IMR-90 (cell line): ENCODE measurements around the gene HERC6. TPM values are rescaled to one million over a fixed set of nuclear protein-coding genes. Genes with fewer than 3 reads are reported as not detected.

Experiments
- ATAC-seq: fragments of 200-7000 bp; cut with Tn5 transposase; 2 replicates; pipeline ENCODE4 v1.9.1; 2020; ENCODE audit warnings: low read depth, mild to moderate bottlenecking, moderate library complexity
- BruUV-seq: library from RNA; stranded (reverse); fragments of 400-500 nt; replicated peaks from 2 replicates; lab custom pipeline; 2021; lab: Mats Ljungman, UMichigan
- CTCF ChIA-PET: fragments of 300-600 bp; formaldehyde crosslinking; extraction: SDS; loops from one replicate; lab custom pipeline; 2021; ENCODE audit warnings: antibody characterized with exemption; lab: Yijun Ruan, JAX
- POLR2A ChIA-PET: fragments of 300-600 bp; sonication (Branson Sonifier 250); formaldehyde crosslinking; loops from one replicate; lab custom pipeline; 2022; ENCODE audit warnings: antibody characterized with exemption; ENCODE audit not compliant: unreplicated experiment; lab: Charles Lee
- DNase-seq: peaks from one replicate; pipeline ENCODE4 v3.0.0; 2013
- H2AFZ ChIP-seq: replicated peaks from 2 replicates; pipeline ENCODE3; 2013; ENCODE audit warnings: low read length, mild to moderate bottlenecking; ENCODE audit not compliant: poor library complexity
- H2AK5ac ChIP-seq: 2 replicates; pipeline ENCODE4 v1.6.1; 2013; ENCODE audit warnings: low read depth, low read length, inconsistent platforms
- H2AK9ac ChIP-seq: replicated peaks from 2 replicates; pipeline ENCODE3; 2013; ENCODE audit warnings: mild to moderate bottlenecking, low read depth, low read length, moderate library complexity; ENCODE audit not compliant: poor library complexity
- H2BK120ac ChIP-seq: 2 replicates; pipeline ENCODE4 v1.6.1; 2013; ENCODE audit warnings: low read depth, low read length, inconsistent platforms
- H2BK15ac ChIP-seq: 3 replicates; pipeline ENCODE4 v1.6.1; 2013; ENCODE audit warnings: low read depth, low read length, inconsistent platforms
- H2BK20ac ChIP-seq: 2 replicates; pipeline ENCODE4 v1.6.1; 2013; ENCODE audit warnings: low read depth, mild to moderate bottlenecking, inconsistent platforms, low read length, moderate library complexity
- H2BK5ac ChIP-seq: 2 replicates; pipeline ENCODE4 v1.6.1; 2013; ENCODE audit warnings: mild to moderate bottlenecking, low read depth, low read length, inconsistent platforms; ENCODE audit not compliant: poor library complexity, severe bottlenecking
- H3K14ac ChIP-seq: replicated peaks from 2 replicates; pipeline ENCODE4 v1.6.1; 2013; ENCODE audit warnings: low read depth, low read length, inconsistent platforms
- H3K18ac ChIP-seq: 2 replicates; pipeline ENCODE4 v1.6.1; 2013; ENCODE audit warnings: low read depth, low read length, control low read depth
- H3K23ac ChIP-seq: 2 replicates; pipeline ENCODE4 v1.6.1; 2013; ENCODE audit warnings: low read depth, low read length, inconsistent platforms
- H3K27ac ChIP-seq: 2 replicates; pipeline ENCODE4 v1.5.1; 2013; ENCODE audit warnings: mild to moderate bottlenecking, control low read depth, low read length; ENCODE audit not compliant: insufficient read depth
- H3K27me3 ChIP-seq: 2 replicates; pipeline ENCODE4 v1.6.1; 2013; ENCODE audit warnings: low read length; ENCODE audit not compliant: control insufficient read depth, insufficient read depth
- H3K36me3 ChIP-seq: 2 replicates; pipeline ENCODE4 v1.6.1; 2013; ENCODE audit warnings: low read length, mixed read lengths; ENCODE audit not compliant: control insufficient read depth, insufficient read depth
- H3K4ac ChIP-seq: 2 replicates; pipeline ENCODE4 v1.6.1; 2013; ENCODE audit warnings: low read depth, low read length, inconsistent platforms
- H3K4me1 ChIP-seq: 2 replicates; pipeline ENCODE4 v1.6.1; 2013; ENCODE audit warnings: low read length, mixed read lengths; ENCODE audit not compliant: control insufficient read depth, insufficient read depth
- H3K4me2 ChIP-seq: 2 replicates; pipeline ENCODE4 v1.6.1; 2013; ENCODE audit warnings: low read depth, mild to moderate bottlenecking, control low read depth, low read length, moderate library complexity
- H3K4me3 ChIP-seq: 2 replicates; pipeline ENCODE4 v1.5.1; 2013; ENCODE audit warnings: low read depth, mild to moderate bottlenecking, control low read depth, low read length, moderate library complexity; ENCODE audit not compliant: insufficient read depth
- H3K56ac ChIP-seq: 2 replicates; pipeline ENCODE4 v1.6.1; 2013; ENCODE audit warnings: low read length, inconsistent platforms; ENCODE audit not compliant: insufficient read depth; ENCODE audit errors: extremely low read depth
- H3K79me1 ChIP-seq, 2 experiments: 2 replicates each; pipeline ENCODE4 v1.6.1; 2013; ENCODE audit warnings: low read length in 2 of 2, inconsistent platforms in 1 of 2, low read depth in 1 of 2
- H3K9ac ChIP-seq: 2 replicates; pipeline ENCODE4 v1.6.1; 2013; ENCODE audit warnings: low read depth, low read length, control low read depth
- H3K9me1 ChIP-seq: 2 replicates; pipeline ENCODE4 v1.6.1; 2013; ENCODE audit warnings: low read length, inconsistent platforms; ENCODE audit not compliant: insufficient read depth
- H3K9me3 ChIP-seq: 2 replicates; pipeline ENCODE4 v1.6.1; 2013; ENCODE audit warnings: low read length; ENCODE audit not compliant: control insufficient read depth, insufficient read depth
- H4K20me1 ChIP-seq: 2 replicates; pipeline ENCODE4 v1.6.1; 2013; ENCODE audit warnings: low read length, inconsistent platforms; ENCODE audit not compliant: insufficient read depth
- H4K5ac ChIP-seq: 2 replicates; pipeline ENCODE4 v1.6.1; 2013; ENCODE audit warnings: mild to moderate bottlenecking, low read depth, low read length, control low read depth
- H4K8ac ChIP-seq, 2 experiments: 2 replicates each; pipeline ENCODE4 v1.6.1; 2013; ENCODE audit warnings: low read depth in 2 of 2, low read length in 2 of 2, control low read depth in 1 of 2, inconsistent platforms in 1 of 2
- H4K91ac ChIP-seq: 2 replicates; pipeline ENCODE4 v1.6.1; 2013; ENCODE audit warnings: low read depth, low read length, inconsistent platforms; ENCODE audit not compliant: insufficient read depth
- ELK1 ChIP-seq: fragments of 150-350 bp; IDR thresholded peaks from 2 replicates; pipeline ENCODE4 v1.6.1; 2016; ENCODE audit warnings: low read depth, mild to moderate bottlenecking, low read length, moderate library complexity, borderline replicate concordance
- WGBS, 2 experiments: methylation state at CpG; one replicate each; pipeline versions ENCODE4 v1.1.5 to v1.1.7; 2013; ENCODE audit warnings: missing lambda C conversion rate in 2 of 2; ENCODE audit not compliant: insufficient read length in 1 of 2; ENCODE audit errors: extremely low coverage in 2 of 2; 5-methylcytosine and 5-hydroxymethylcytosine counted together
- dilution Hi-C: fragments of 300-500 bp; cut with HindIII; formaldehyde crosslinking; loops from one replicate; pipeline ENCODE4 v1.14.3; 2018; ENCODE audit warnings: low sequenced_read_pairs; ENCODE audit not compliant: unreplicated experiment
- in situ Hi-C: fragments of 300-500 bp; cut with MboI; formaldehyde crosslinking; loops from 3 replicates; pipeline ENCODE4 v1.14.3; 2019; ENCODE audit warnings: low sequenced_read_pairs, inconsistent platforms, mixed read lengths
- intact Hi-C: fragments of 100-400 bp; cut with micrococcal nuclease; formaldehyde crosslinking; loops from 2 replicates; pipeline ENCODE4 v1.10.0; 2022
- polyA plus RNA-seq, 3 experiments: library from polyadenylated mRNA; depleted of rRNA; stranded (reverse); fragments of >200 nt; gene quantifications; 2 replicates each; pipeline ENCODE4 v1.2.3, GENCODE V29; 2012; ENCODE audit warnings: low replicate concordance in 1 of 3
- total RNA-seq: library from RNA; depleted of rRNA; stranded (reverse); fragments of >200 nt; gene quantifications from 2 replicates; pipeline ENCODE4 v1.2.3, GENCODE V29; 2012

The HERC6 gene
- total and polyA plus RNA-seq, 2 of the 4 experiments (the other 2 are of a cell fraction): 0.53 to 1.6 TPM

DNA sequence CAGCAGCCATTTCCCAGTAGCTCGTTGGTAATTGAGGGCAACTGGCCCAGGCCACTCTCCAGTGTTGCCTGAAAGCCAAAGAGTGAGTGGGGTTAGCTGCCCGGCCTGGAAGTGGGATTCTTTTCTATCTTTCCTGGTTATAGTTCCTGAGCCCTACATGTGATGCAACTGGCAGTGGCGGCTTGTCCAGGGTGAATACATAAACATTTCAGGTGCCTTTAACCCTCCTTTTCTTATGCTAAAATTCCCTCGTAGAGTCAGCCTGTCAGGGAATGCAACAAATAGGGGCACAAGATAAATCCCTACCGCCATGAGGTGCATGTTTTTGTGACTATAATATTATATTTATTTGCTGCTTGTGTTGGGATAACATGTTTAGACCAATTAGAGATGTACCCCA lies 64.8 kb downstream of the HERC6 start:
- no peak overlapping the region for H4K8ac ChIP-seq
- H2AFZ ChIP-seq: no peak overlapping the region
- no peak overlapping the region for H2BK120ac ChIP-seq
- H3K79me1 ChIP-seq: no peaks in the 10 kb centered on the region
- H4K20me1 ChIP-seq: no peaks in the 10 kb centered on the region
- no peak overlapping the region for H4K91ac ChIP-seq
- DNase-seq (no peak), ATAC-seq (no peak)
- H3K9me3 ChIP-seq: no peaks in the 10 kb centered on the region
- TF ChIP-seq ELK1: no peak
- no peak overlapping the region for H3K14ac ChIP-seq
- no peak overlapping the region for H2BK5ac ChIP-seq
- BruUV-seq: no TSS peak
- H2BK15ac ChIP-seq: no peak overlapping the region
- no peaks in the 10 kb centered on the region; the same call in 1 of the 2 replicates for H3K27me3 ChIP-seq
- no peak overlapping the region for H3K27ac ChIP-seq
- whole genome bisulfite sequencing, 2 experiments: no CpG with 5 or more reads among the region's 5 CpGs
- H2AK5ac ChIP-seq: no peak overlapping the region
- H3K4me2 ChIP-seq: no peak overlapping the region
- H2AK9ac ChIP-seq: no peak overlapping the region
- no peaks in the 10 kb centered on the region for H3K9me1 ChIP-seq
- no peak overlapping the region for H3K56ac ChIP-seq
- dilution Hi-C loops (no loop called here), in situ Hi-C loops (no loop called here), intact Hi-C loops (no loop called here)
- POLR2A ChIA-PET: no interaction called here
- no peak overlapping the region for H2BK20ac ChIP-seq
- H3K4ac ChIP-seq: no peak overlapping the region
- H3K23ac ChIP-seq: no peak overlapping the region
- no peak overlapping the region for H3K4me3 ChIP-seq
- CTCF ChIA-PET: interaction anchor here (0.6 kb wide), 1 partner anchor 73 kb away, joined by 3 read pairs; no protein-coding TSS in a partner anchor
- no peak overlapping the region for H4K5ac ChIP-seq
- no peak overlapping the region for H3K9ac ChIP-seq
- no peaks in the 10 kb centered on the region for H3K4me1 ChIP-seq
- no peaks in the 10 kb centered on the region for H3K36me3 ChIP-seq
- no peak overlapping the region for H3K18ac ChIP-seq
